DND-41 (cell line): Measurements from ENCODE around the gene CNTLN.

Experiments used
- ATAC-seq: fragments of 200-7000 bp; cut with Tn5 transposase; 3 replicates; pipeline ENCODE4 v1.9.1; 2021; ENCODE audit warnings: low read depth; ENCODE audit not compliant: insufficient read depth
- DNase-seq: peaks from one replicate; pipeline ENCODE4 v3.0.0-alpha.2; 2020
- H2AFZ ChIP-seq: 2 replicates; pipeline ENCODE4 v1.6.0; 2012; ENCODE audit warnings: low read depth, low read length
- H3K27ac ChIP-seq: 2 replicates; pipeline ENCODE4 v1.5.1; 2012; ENCODE audit warnings: low read length, inconsistent platforms
- H3K27me3 ChIP-seq: fragments of 200-600 bp; sonication (generic); 2 replicates; pipeline ENCODE4 v1.6.0; 2012; ENCODE audit warnings: low read length, mild to moderate bottlenecking, inconsistent platforms; ENCODE audit not compliant: insufficient read depth, poor library complexity
- H3K36me3 ChIP-seq: 2 replicates; pipeline ENCODE4 v1.5.1; 2012; ENCODE audit warnings: low read length, inconsistent platforms; ENCODE audit not compliant: insufficient read depth
- H3K4me1 ChIP-seq: 2 replicates; pipeline ENCODE4 v1.5.1; 2012; ENCODE audit warnings: mild to moderate bottlenecking, low read length; ENCODE audit not compliant: insufficient read depth
- H3K4me2 ChIP-seq: 2 replicates; pipeline ENCODE4 v1.6.0; 2012; ENCODE audit warnings: mild to moderate bottlenecking, moderate library complexity, low read length, inconsistent platforms; ENCODE audit not compliant: insufficient read depth
- H3K4me3 ChIP-seq, 2 experiments: fragments of 200-600 bp in 1 of 2; shearing (Covaris generic) in 1 of 2; 2 replicates each; pipeline ENCODE4 v1.5.1; 2012 to 2016; ENCODE audit warnings: inconsistent platforms in 2 of 2, low read length in 2 of 2, mild to moderate bottlenecking in 2 of 2, low read depth in 1 of 2, moderate library complexity in 1 of 2
- H3K79me2 ChIP-seq: 2 replicates; pipeline ENCODE4 v1.6.0; 2012; ENCODE audit warnings: low read length, inconsistent platforms; ENCODE audit not compliant: insufficient read depth
- H3K9ac ChIP-seq: 2 replicates; pipeline ENCODE4 v1.6.0; 2012; ENCODE audit warnings: low read depth, mild to moderate bottlenecking, inconsistent platforms, low read length, moderate library complexity
- H3K9me3 ChIP-seq: 2 replicates; pipeline ENCODE4 v1.5.1; 2012; ENCODE audit warnings: low read length, moderate library complexity, mild to moderate bottlenecking, inconsistent platforms; ENCODE audit not compliant: insufficient read depth, severe bottlenecking
- H4K20me1 ChIP-seq: 2 replicates; pipeline ENCODE4 v1.6.0; 2012; ENCODE audit warnings: low read length; ENCODE audit not compliant: insufficient read depth
- EZH2 ChIP-seq: IDR thresholded peaks from 3 replicates; pipeline ENCODE4 v1.6.1; 2012; ENCODE audit warnings: borderline replicate concordance, low read depth, mild to moderate bottlenecking, moderate library complexity, low read length, inconsistent platforms; ENCODE audit not compliant: severe bottlenecking
- TF ChIP-seq, protein P1 (sequence below): IDR thresholded peaks from 2 replicates; pipeline ENCODE4 v1.5.1; 2012; ENCODE audit warnings: borderline replicate concordance, low read length, moderate library complexity, mild to moderate bottlenecking; ENCODE audit not compliant: poor library complexity, severe bottlenecking; ENCODE audit errors: extremely low read depth

Gene CNTLN

DNA sequence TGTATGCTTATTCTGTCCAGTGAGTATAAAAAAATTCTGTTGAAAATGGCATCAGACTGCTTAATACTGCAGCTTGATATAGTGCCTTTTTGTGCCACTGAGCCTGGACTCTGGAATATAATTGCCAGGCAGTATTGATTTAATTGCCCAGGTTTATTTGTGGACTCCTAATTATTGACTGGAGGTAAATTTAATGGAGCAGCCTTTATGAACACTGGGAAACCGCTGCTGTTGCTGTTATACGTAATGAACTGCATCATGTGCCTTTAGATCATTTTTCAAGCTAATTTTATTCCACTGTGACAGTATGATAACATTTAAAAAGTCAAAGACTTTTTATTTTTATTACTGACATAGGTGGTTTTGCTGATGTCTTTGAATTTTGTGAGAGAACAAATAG lies 353.8 kb downstream of the CNTLN start:
- DNase-seq = no peak

DNA sequence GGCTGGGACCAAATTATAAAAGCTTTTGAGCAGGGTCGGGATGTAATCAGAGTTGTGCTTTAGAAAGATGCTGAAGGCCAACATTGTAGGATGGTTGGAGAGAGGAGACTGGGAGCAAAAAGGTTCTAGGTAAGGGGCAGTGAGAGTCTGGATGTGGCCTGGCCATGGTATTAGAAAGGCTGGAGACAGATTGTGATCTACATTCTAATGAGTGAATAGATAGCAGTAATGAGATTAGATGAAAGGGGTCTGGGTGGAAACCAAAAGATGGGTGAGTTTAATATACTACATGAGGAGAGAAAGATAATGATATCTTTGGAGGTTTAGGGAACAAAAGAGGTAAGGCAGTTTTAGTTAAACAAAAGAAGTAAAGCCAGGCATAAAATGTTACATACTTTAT lies 355.3 kb downstream of the CNTLN start:
- Histone ChIP-seq H3K27me3 (no peaks in the 10 kb centered on the region), H3K36me3 (peaks cover 6% of the 10 kb centered on the region), H3K27ac (no peak overlapping the region), H2AFZ (no peak overlapping the region), H4K20me1 (no peaks in the 10 kb centered on the region), H3K9me3 (no peaks in the 10 kb centered on the region), H3K4me2 (no peak overlapping the region), H3K9ac (no peak overlapping the region), H3K79me2 (no peaks in the 10 kb centered on the region), H3K4me3 (no peak overlapping the region), H3K4me1 (no peaks in the 10 kb centered on the region)
- DNase-seq (no peak), ATAC-seq (no peak)
- TF ChIP-seq, protein P1, sequence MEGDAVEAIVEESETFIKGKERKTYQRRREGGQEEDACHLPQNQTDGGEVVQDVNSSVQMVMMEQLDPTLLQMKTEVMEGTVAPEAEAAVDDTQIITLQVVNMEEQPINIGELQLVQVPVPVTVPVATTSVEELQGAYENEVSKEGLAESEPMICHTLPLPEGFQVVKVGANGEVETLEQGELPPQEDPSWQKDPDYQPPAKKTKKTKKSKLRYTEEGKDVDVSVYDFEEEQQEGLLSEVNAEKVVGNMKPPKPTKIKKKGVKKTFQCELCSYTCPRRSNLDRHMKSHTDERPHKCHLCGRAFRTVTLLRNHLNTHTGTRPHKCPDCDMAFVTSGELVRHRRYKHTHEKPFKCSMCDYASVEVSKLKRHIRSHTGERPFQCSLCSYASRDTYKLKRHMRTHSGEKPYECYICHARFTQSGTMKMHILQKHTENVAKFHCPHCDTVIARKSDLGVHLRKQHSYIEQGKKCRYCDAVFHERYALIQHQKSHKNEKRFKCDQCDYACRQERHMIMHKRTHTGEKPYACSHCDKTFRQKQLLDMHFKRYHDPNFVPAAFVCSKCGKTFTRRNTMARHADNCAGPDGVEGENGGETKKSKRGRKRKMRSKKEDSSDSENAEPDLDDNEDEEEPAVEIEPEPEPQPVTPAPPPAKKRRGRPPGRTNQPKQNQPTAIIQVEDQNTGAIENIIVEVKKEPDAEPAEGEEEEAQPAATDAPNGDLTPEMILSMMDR = no peak
- no peak for TF ChIP-seq EZH2

More for the DNA sequence above, 353.8 kb downstream of the CNTLN start:
- no peaks in the 10 kb centered on the region for H3K79me2 ChIP-seq
- no peaks in the 10 kb centered on the region for H3K9me3 ChIP-seq
- ATAC-seq = no peak
- TF ChIP-seq, protein P1 = no peak
- no peak for TF ChIP-seq EZH2
- no peak overlapping the region for H3K9ac ChIP-seq
- peaks cover 6% of the 10 kb centered on the region for H3K36me3 ChIP-seq
- no peaks in the 10 kb centered on the region for H3K27me3 ChIP-seq
- H2AFZ ChIP-seq = no peak overlapping the region
- H3K27ac ChIP-seq = no peak overlapping the region
- no peaks in the 10 kb centered on the region for H4K20me1 ChIP-seq
- H3K4me3 ChIP-seq = no peak overlapping the region
- no peaks in the 10 kb centered on the region for H3K4me1 ChIP-seq
- H3K4me2 ChIP-seq = no peak overlapping the region

DNA sequence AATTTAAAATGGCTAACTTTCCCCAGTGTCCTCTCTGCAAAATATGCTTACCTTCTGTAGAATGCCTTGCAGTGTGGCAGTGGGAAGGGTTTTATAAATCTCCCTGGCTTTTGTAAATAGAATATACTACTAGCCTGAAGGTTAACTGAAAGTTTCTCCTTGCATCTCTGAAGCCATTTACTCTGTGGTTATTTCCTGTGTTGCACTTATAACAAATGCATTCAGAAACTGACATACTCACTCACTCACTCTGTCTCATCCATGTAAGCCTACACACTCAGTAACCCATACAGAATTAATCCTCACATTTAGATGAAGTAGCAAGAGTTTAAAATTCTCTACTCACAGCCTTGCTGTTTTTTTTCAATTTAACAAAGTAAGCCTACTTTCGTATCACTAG lies 356.9 kb downstream of the CNTLN start:
- TF ChIP-seq, protein P1 = no peak
- no peak for TF ChIP-seq EZH2
- no peak for DNase-seq
- no peaks in the 10 kb centered on the region for H4K20me1 ChIP-seq
- no peak overlapping the region for H2AFZ ChIP-seq
- no peak overlapping the region for H3K27ac ChIP-seq
- peak; percentile 55; the same call in 2 of the 3 replicates for ATAC-seq
- H3K36me3 ChIP-seq = peaks cover 12% of the 10 kb centered on the region
- no peaks in the 10 kb centered on the region for H3K27me3 ChIP-seq
- no peaks in the 10 kb centered on the region for H3K4me1 ChIP-seq
- no peak overlapping the region for H3K4me2 ChIP-seq
- H3K4me3 ChIP-seq = no peak overlapping the region
- no peaks in the 10 kb centered on the region for H3K79me2 ChIP-seq
- H3K9ac ChIP-seq = no peak overlapping the region
- no peaks in the 10 kb centered on the region for H3K9me3 ChIP-seq

- Histone ChIP-seq H3K27ac (no peak overlapping the region), H3K4me1 (no peaks in the 10 kb centered on the region), H2AFZ (no peak overlapping the region), H3K9ac (no peak overlapping the region), H3K9me3 (no peaks in the 10 kb centered on the region), H3K4me3 (no peak overlapping the region), H3K4me2 (no peak overlapping the region), H3K27me3 (no peaks in the 10 kb centered on the region), H3K79me2 (no peaks in the 10 kb centered on the region), H4K20me1 (no peaks in the 10 kb centered on the region), H3K36me3 (no peaks in the 10 kb centered on the region)
- TF ChIP-seq EZH2 = no peak
- TF ChIP-seq, protein P1 = no peak
- DNase-seq (no peak), ATAC-seq (no peak)
These were observed 368.4 kb downstream of the CNTLN start for GRCh38 chr9:17503196-17503595.
